GM12878 (cell line): ENCODE results near the gene CISTR. TPM values are rescaled to one million over a fixed set of nuclear protein-coding genes. Genes with fewer than 3 reads are reported as not detected.

Experiments
- CHD2 ChIP-seq: IDR thresholded peaks from 2 replicates; pipeline ENCODE4 v1.6.1; 2011; ENCODE audit warnings: low read depth, low read length, improper control_type of control experiment, borderline replicate concordance
- CREB1 ChIP-seq: IDR thresholded peaks from 2 replicates; pipeline ENCODE4 v1.6.1; 2012; ENCODE audit warnings: low read depth, mild to moderate bottlenecking, inconsistent platforms
- EGR1 ChIP-seq, 2 experiments: IDR thresholded peaks; 1 replicate in 1 of 2; 2 replicates in 1 of 2; pipeline ENCODE4 v1.6.1; 2011 to 2012; ENCODE audit warnings: low read depth in 2 of 2, low read length in 2 of 2, borderline replicate concordance in 1 of 2, mild to moderate bottlenecking in 1 of 2, moderate library complexity in 1 of 2
- FOS ChIP-seq: IDR thresholded peaks from 3 replicates; pipeline ENCODE4 v1.6.1; 2011; ENCODE audit warnings: borderline replicate concordance; ENCODE audit not compliant: insufficient read length; ENCODE audit errors: extremely low read depth
- KAT2A ChIP-seq: conservative IDR thresholded peaks from 2 replicates; pipeline ENCODE4 v1.6.1; 2011; ENCODE audit warnings: low read depth, low read length; ENCODE audit not compliant: control insufficient read depth
- MYC ChIP-seq: IDR thresholded peaks from 2 replicates; pipeline ENCODE4 v1.6.1; 2011; ENCODE audit warnings: mild to moderate bottlenecking, low read length, moderate library complexity, inconsistent platforms; ENCODE audit not compliant: insufficient read depth, insufficient replicate concordance, insufficient read length, severe bottlenecking
- NFYB ChIP-seq: IDR thresholded peaks from 2 replicates; pipeline ENCODE4 v1.6.1; 2011; ENCODE audit warnings: low read depth, mild to moderate bottlenecking, low read length, improper control_type of control experiment, moderate library complexity; ENCODE audit not compliant: insufficient read depth
- NR2C1 ChIP-seq: fragments of 450-650 bp; IDR thresholded peaks from 2 replicates; pipeline ENCODE4 v1.6.1; 2017; ENCODE audit warnings: antibody characterized with exemption, mild to moderate bottlenecking, moderate library complexity
- POU2F2 ChIP-seq: IDR thresholded peaks from 3 replicates; pipeline ENCODE4 v1.6.1; 2011; ENCODE audit warnings: low read depth, mild to moderate bottlenecking, low read length, borderline replicate concordance
- TCF12 ChIP-seq: IDR thresholded peaks from 2 replicates; pipeline ENCODE4 v1.6.1; 2011; ENCODE audit warnings: low read depth, mild to moderate bottlenecking, low read length
- WRNIP1 ChIP-seq: IDR thresholded peaks from 2 replicates; pipeline ENCODE4 v1.6.1; 2011; ENCODE audit warnings: low read depth, low read length, improper control_type of control experiment, borderline replicate concordance
- YBX1 ChIP-seq: fragments of 450-650 bp; IDR thresholded peaks from 2 replicates; pipeline ENCODE4 v1.6.1; 2016; ENCODE audit warnings: antibody characterized with exemption
- YY1 ChIP-seq: IDR thresholded peaks from 2 replicates; pipeline ENCODE4 v1.6.1; 2011; ENCODE audit warnings: low read depth, mild to moderate bottlenecking, low read length
- ZNF274 ChIP-seq: IDR thresholded peaks from one replicate; pipeline ENCODE4 v1.8.0; 2011; ENCODE audit not compliant: insufficient read length, insufficient read depth
- polyA plus RNA-seq, 11 experiments: library from polyadenylated mRNA; depleted of rRNA in 4 of 11; unstranded in 6 of 11; stranded (reverse) in 5 of 11; fragments of >200 nt; fragmentation: Nextera tagmentation in 4 of 11; fragmentation: Illumina TruSeq in 1 of 11; extraction: Ambion mirVana in 4 of 11; extraction: Trizol in 1 of 11; gene quantifications; 1 replicate in 1 of 11; 2 replicates in 10 of 11; pipeline versions ENCODE4 v1.2.1 to v1.2.3, GENCODE V29; 2011 to 2016; ENCODE audit warnings: inconsistent platforms in 2 of 11, missing spikeins in 2 of 11, low read depth in 1 of 11
- total RNA-seq, 4 experiments: library from RNA; depleted of rRNA in 3 of 4; stranded (reverse); fragments of >200 nt in 3 of 4; fragmentation: Illumina TruSeq in 1 of 4; extraction: Trizol in 1 of 4; gene quantifications; 2 replicates each; pipeline versions ENCODE4 v1.2.1 to v1.2.3, GENCODE V29; 2013 to 2021
- TF ChIP-seq, protein P1 (sequence below): IDR thresholded peaks from 2 replicates; pipeline ENCODE4 v1.6.1; 2011; ENCODE audit warnings: low read depth, mild to moderate bottlenecking, low read length, moderate library complexity, borderline replicate concordance; ENCODE audit errors: extremely low read depth
- TF ChIP-seq, protein P2 (sequence below): fragments of 450-650 bp; IDR thresholded peaks from 2 replicates; pipeline ENCODE4 v1.6.1; 2016; ENCODE audit warnings: mild to moderate bottlenecking
- TF ChIP-seq, protein P3 (sequence below): fragments of 450-650 bp; IDR thresholded peaks from 2 replicates; pipeline ENCODE4 v1.6.1; 2017; ENCODE audit warnings: mild to moderate bottlenecking, moderate library complexity

The CISTR gene
- total and polyA plus RNA-seq, 10 of the 15 experiments (the other 5 are each of a cell fraction or from before 2014, with no cell fraction given) = 0.26 TPM; not detected in 9

DNA sequence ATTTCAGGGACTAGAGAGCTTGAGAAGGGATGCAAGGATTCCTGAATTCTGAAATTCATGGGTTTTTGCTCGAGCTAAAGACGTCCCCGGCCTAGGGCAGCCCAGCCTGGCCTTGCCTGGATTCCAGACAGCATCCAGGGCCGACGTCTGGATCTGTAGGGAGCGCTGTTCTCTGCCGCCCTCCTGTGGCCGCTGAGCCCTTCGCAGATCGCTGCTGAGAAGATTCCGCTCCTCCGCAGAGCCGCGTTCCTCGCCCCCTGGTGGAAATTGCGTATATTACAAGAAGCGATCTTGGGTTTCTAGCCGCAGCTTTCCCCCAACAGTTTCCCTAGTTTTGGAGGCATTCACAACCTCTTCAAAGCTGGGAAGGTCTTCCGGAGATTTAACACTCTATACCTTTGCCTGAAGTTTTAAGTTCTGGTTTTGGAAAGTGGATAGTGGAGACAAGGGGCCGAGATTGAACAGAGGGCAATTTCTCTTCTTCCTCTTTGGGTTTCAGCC, 5.1 kb downstream of the CISTR start (continued):
- TF ChIP-seq, protein P1, sequence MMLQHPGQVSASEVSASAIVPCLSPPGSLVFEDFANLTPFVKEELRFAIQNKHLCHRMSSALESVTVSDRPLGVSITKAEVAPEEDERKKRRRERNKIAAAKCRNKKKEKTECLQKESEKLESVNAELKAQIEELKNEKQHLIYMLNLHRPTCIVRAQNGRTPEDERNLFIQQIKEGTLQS = peak; percentile 60; the same call in 1 of the 2 replicates
- TF ChIP-seq EGR1 (IDR thresholded peaks at IDR 0.05; ENCODE audit: borderline replicate concordance in 1 of 2, low read depth in 2 of 2, low read length in 2 of 2) (0 out of 3 replicates have a peak, but pooled peaks of 1 of the 2 experiments have one; percentile 23), MYC (no peak), WRNIP1 (no peak), TCF12 (0 out of 2 replicates have a peak, but pooled peaks have one; percentile 29), FOS (no peak), NR2C1 (no peak), CREB1 (peak; percentile 60), ZNF274 (no peak), CHD2 (peak; percentile 39; the same call in 1 of the 2 replicates), POU2F2 (peak; percentile 82; the same call in 2 of the 3 replicates), KAT2A (no peak), NFYB (no peak), YBX1 (no peak), YY1 (peak; percentile 83)
- TF ChIP-seq, protein P2, sequence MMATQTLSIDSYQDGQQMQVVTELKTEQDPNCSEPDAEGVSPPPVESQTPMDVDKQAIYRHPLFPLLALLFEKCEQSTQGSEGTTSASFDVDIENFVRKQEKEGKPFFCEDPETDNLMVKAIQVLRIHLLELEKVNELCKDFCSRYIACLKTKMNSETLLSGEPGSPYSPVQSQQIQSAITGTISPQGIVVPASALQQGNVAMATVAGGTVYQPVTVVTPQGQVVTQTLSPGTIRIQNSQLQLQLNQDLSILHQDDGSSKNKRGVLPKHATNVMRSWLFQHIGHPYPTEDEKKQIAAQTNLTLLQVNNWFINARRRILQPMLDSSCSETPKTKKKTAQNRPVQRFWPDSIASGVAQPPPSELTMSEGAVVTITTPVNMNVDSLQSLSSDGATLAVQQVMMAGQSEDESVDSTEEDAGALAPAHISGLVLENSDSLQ = no peak
- TF ChIP-seq, protein P3, sequence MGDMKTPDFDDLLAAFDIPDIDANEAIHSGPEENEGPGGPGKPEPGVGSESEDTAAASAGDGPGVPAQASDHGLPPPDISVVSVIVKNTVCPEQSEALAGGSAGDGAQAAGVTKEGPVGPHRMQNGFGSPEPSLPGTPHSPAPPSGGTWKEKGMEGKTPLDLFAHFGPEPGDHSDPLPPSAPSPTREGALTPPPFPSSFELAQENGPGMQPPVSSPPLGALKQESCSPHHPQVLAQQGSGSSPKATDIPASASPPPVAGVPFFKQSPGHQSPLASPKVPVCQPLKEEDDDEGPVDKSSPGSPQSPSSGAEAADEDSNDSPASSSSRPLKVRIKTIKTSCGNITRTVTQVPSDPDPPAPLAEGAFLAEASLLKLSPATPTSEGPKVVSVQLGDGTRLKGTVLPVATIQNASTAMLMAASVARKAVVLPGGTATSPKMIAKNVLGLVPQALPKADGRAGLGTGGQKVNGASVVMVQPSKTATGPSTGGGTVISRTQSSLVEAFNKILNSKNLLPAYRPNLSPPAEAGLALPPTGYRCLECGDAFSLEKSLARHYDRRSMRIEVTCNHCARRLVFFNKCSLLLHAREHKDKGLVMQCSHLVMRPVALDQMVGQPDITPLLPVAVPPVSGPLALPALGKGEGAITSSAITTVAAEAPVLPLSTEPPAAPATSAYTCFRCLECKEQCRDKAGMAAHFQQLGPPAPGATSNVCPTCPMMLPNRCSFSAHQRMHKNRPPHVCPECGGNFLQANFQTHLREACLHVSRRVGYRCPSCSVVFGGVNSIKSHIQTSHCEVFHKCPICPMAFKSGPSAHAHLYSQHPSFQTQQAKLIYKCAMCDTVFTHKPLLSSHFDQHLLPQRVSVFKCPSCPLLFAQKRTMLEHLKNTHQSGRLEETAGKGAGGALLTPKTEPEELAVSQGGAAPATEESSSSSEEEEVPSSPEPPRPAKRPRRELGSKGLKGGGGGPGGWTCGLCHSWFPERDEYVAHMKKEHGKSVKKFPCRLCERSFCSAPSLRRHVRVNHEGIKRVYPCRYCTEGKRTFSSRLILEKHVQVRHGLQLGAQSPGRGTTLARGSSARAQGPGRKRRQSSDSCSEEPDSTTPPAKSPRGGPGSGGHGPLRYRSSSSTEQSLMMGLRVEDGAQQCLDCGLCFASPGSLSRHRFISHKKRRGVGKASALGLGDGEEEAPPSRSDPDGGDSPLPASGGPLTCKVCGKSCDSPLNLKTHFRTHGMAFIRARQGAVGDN = no peak
- TF ChIP-seq, all 136 proteins: peak for 26
